OCI-LY7 (cell line): Measurements from ENCODE around the gene MPP7. TPM values are rescaled to one million over a fixed set of nuclear protein-coding genes. Genes with fewer than 3 reads are reported as not detected.

Experiments used
- BruUV-seq: library from RNA; stranded (reverse); fragments of 400-500 nt; replicated peaks from 2 replicates; lab custom pipeline; 2021; lab: Mats Ljungman, UMichigan
- CTCF ChIA-PET: fragments of 300-600 bp; sonication (Branson Sonifier 250); formaldehyde crosslinking; loops from one replicate; lab custom pipeline; 2022; ENCODE audit warnings: antibody characterized with exemption; ENCODE audit not compliant: unreplicated experiment; lab: Charles Lee
- POLR2A ChIA-PET: fragments of 300-600 bp; sonication (Branson Sonifier 250); formaldehyde crosslinking; loops from one replicate; lab custom pipeline; 2022; ENCODE audit warnings: antibody characterized with exemption; lab: Charles Lee
- DNase-seq: peaks from one replicate; pipeline ENCODE4 v3.0.0-alpha.2; 2015; ENCODE audit warnings: low spot score
- H2AFZ ChIP-seq: fragments of 200-600 bp; sonication (generic), shearing (Covaris generic); 2 replicates; pipeline ENCODE4 v1.6.1; 2014; ENCODE audit warnings: mild to moderate bottlenecking, antibody characterized with exemption, low read length, moderate library complexity
- H3K27ac ChIP-seq: fragments of 200-600 bp; sonication (generic); 2 replicates; pipeline ENCODE4 v1.5.1; 2014; ENCODE audit warnings: mixed run types, low read depth, mild to moderate bottlenecking, moderate library complexity, low read length, inconsistent platforms; ENCODE audit not compliant: poor library complexity, severe bottlenecking
- H3K36me3 ChIP-seq: fragments of 200-600 bp; sonication (generic); 2 replicates; pipeline ENCODE4 v1.6.1; 2014; ENCODE audit warnings: mild to moderate bottlenecking, antibody characterized with exemption, low read length, moderate library complexity, mixed read lengths; ENCODE audit not compliant: insufficient read depth
- H3K4me1 ChIP-seq: fragments of 200-600 bp; sonication (generic); 2 replicates; pipeline ENCODE4 v1.5.1; 2014; ENCODE audit warnings: mild to moderate bottlenecking, low read length; ENCODE audit not compliant: insufficient read depth, poor library complexity, severe bottlenecking
- H3K4me2 ChIP-seq: fragments of 200-600 bp; sonication (generic); 2 replicates; pipeline ENCODE4 v1.6.1; 2014; ENCODE audit warnings: mild to moderate bottlenecking, low read length
- H3K4me3 ChIP-seq: fragments of 200-600 bp; sonication (generic); 2 replicates; pipeline ENCODE4 v1.5.1; 2014; ENCODE audit warnings: mild to moderate bottlenecking, low read depth, low read length; ENCODE audit not compliant: poor library complexity, severe bottlenecking
- H3K79me2 ChIP-seq: fragments of 200-600 bp; sonication (generic); 2 replicates; pipeline ENCODE4 v1.6.1; 2016; ENCODE audit warnings: low read depth, mild to moderate bottlenecking, low read length, moderate library complexity, mixed read lengths; ENCODE audit not compliant: insufficient read depth
- H3K9me2 ChIP-seq: fragments of 200-600 bp; sonication (generic); 2 replicates; pipeline ENCODE4 v1.6.1; 2016; ENCODE audit warnings: mild to moderate bottlenecking, low read length, mixed read lengths; ENCODE audit not compliant: insufficient read depth
- H3K9me3 ChIP-seq: fragments of 200-600 bp; sonication (generic); 2 replicates; pipeline ENCODE4 v1.6.1; 2014; ENCODE audit warnings: mild to moderate bottlenecking, mixed run types, low read length, mixed read lengths
- H4K20me1 ChIP-seq: fragments of 200-600 bp; sonication (generic); 2 replicates; pipeline ENCODE4 v1.6.1; 2014; ENCODE audit warnings: mild to moderate bottlenecking, antibody characterized with exemption, low read length, moderate library complexity, mixed read lengths; ENCODE audit not compliant: insufficient read depth
- CTCF ChIP-seq: fragments of 200-600 bp; sonication (generic); conservative IDR thresholded peaks from 2 replicates; pipeline ENCODE4 v1.5.1; 2014; ENCODE audit warnings: mild to moderate bottlenecking, antibody characterized with exemption, low read length, moderate library complexity, mixed read lengths
- EZH2phosphoT487 ChIP-seq: fragments of 200-600 bp; sonication (generic); IDR thresholded peaks from 2 replicates; pipeline ENCODE4 v1.6.1; 2018; ENCODE audit warnings: low read depth, borderline replicate concordance, mild to moderate bottlenecking, mixed run types, antibody characterized with exemption, low read length, moderate library complexity, mixed read lengths
- intact Hi-C: fragments of 100-400 bp; cut with micrococcal nuclease; formaldehyde crosslinking; loops from one replicate; pipeline ENCODE4 v1.10.0; 2022; ENCODE audit not compliant: unreplicated experiment
- total RNA-seq, 2 experiments: library from RNA; depleted of rRNA in 1 of 2; stranded (reverse); fragments of >200 nt in 1 of 2; shearing (Covaris generic) in 1 of 2; gene quantifications; 2 replicates each; pipeline ENCODE4 v1.2.3, GENCODE V29; 2014 to 2022

Gene MPP7
- total RNA-seq, 2 experiments from 2014 or later, result 15.0 to 19.6 TPM

- Histone ChIP-seq H3K4me1 (peaks cover 31% of the 10 kb centered on the region), H2AFZ (no peak overlapping the region), H3K4me2 (no peak overlapping the region), H3K36me3 (no peaks in the 10 kb centered on the region), H3K79me2 (no peaks in the 10 kb centered on the region), H3K9me2 (no peaks in the 10 kb centered on the region), H4K20me1 (no peaks in the 10 kb centered on the region), H3K27ac (no peak overlapping the region), H3K4me3 (no peak overlapping the region), H3K9me3 (no peaks in the 10 kb centered on the region)
- ChIA-PET CTCF (no interaction called here), POLR2A (interaction anchor here (1.1 kb wide), 2 partner anchors 9 to 75 kb away, joined by 3 to 4 read pairs; no protein-coding TSS in a partner anchor)
- TF ChIP-seq EZH2phosphoT487 (no peak), CTCF (no peak)
- DNase-seq, result no peak
- no TSS peak for BruUV-seq
- intact Hi-C loops, result no loop called here
Observed at GRCh38 chr10:28256776-28257175, 46.1 kb downstream of the MPP7 start.

GRCh38 chr10:28254290-28254985 lies 48.4 kb downstream of the MPP7 start:
- TF ChIP-seq CTCF (no peak), EZH2phosphoT487 (no peak)
- no peaks in the 10 kb centered on the region for H3K79me2 ChIP-seq
- no peaks in the 10 kb centered on the region for H3K9me2 ChIP-seq
- DNase-seq, result no peak
- H3K27ac ChIP-seq, result no peak overlapping the region
- no peaks in the 10 kb centered on the region for H3K36me3 ChIP-seq
- CTCF ChIA-PET, result no interaction called here
- peaks cover 8% of the 10 kb centered on the region for H3K4me1 ChIP-seq
- POLR2A ChIA-PET, result interaction anchor here (0.6 to 1.5 kb wide), 5 partner anchors 9 to 74 kb away, joined by 3 to 4 read pairs (median 3); partner anchors contain the start of gene MPP7
- H3K9me3 ChIP-seq, result no peaks in the 10 kb centered on the region
- H3K4me3 ChIP-seq, result no peak overlapping the region
- no peaks in the 10 kb centered on the region for H4K20me1 ChIP-seq
- no TSS peak for BruUV-seq
- intact Hi-C loops, result no loop called here
- H2AFZ ChIP-seq, result no peak overlapping the region
- H3K4me2 ChIP-seq, result no peak overlapping the region
